H9 (cell line): ENCODE measurements around the gene SRGN. TPM values are rescaled to one million over a fixed set of nuclear protein-coding genes. Genes with fewer than 3 reads are reported as not detected.

Experiments used
- DNase-seq: peaks from one replicate; pipeline ENCODE4 v3.0.0-alpha.2; 2017
- H2AFZ ChIP-seq: one replicate; pipeline ENCODE4 v1.6.1; 2013; ENCODE audit warnings: mild to moderate bottlenecking, low read length, control low read depth, moderate library complexity
- H2AK5ac ChIP-seq: 2 replicates; pipeline ENCODE4 v1.6.1; 2013; ENCODE audit warnings: low read length, control low read depth, mixed read lengths; ENCODE audit not compliant: insufficient read length
- H2BK120ac ChIP-seq: one replicate; pipeline ENCODE4 v1.6.1; 2013; ENCODE audit warnings: low read depth, mild to moderate bottlenecking, low read length, control low read depth, inconsistent platforms; ENCODE audit not compliant: poor library complexity, severe bottlenecking
- H2BK12ac ChIP-seq: 2 replicates; pipeline ENCODE4 v1.6.1; 2013; ENCODE audit warnings: low read length, control low read depth, mixed read lengths, low read depth; ENCODE audit not compliant: insufficient read length
- H2BK15ac ChIP-seq: 2 replicates; pipeline ENCODE4 v1.6.1; 2013; ENCODE audit warnings: low read depth, low read length, control low read depth
- H2BK20ac ChIP-seq: one replicate; pipeline ENCODE4 v1.6.1; 2013; ENCODE audit warnings: low read depth, mild to moderate bottlenecking, low read length, control low read depth, inconsistent platforms; ENCODE audit not compliant: poor library complexity, severe bottlenecking
- H2BK5ac ChIP-seq: 2 replicates; pipeline ENCODE4 v1.6.1; 2013; ENCODE audit warnings: low read length, control low read depth, mixed read lengths; ENCODE audit not compliant: insufficient read length
- H3K14ac ChIP-seq: 2 replicates; pipeline ENCODE4 v1.6.1; 2013; ENCODE audit warnings: low read length, control low read depth; ENCODE audit not compliant: insufficient read depth
- H3K18ac ChIP-seq: 2 replicates; pipeline ENCODE4 v1.6.1; 2013; ENCODE audit warnings: low read depth, mild to moderate bottlenecking, mixed read lengths, low read length, control low read depth; ENCODE audit not compliant: insufficient read length
- H3K23ac ChIP-seq: 2 replicates; pipeline ENCODE4 v1.6.1; 2013; ENCODE audit warnings: low read length, control low read depth, mixed read lengths, low read depth; ENCODE audit not compliant: insufficient read length
- H3K23me2 ChIP-seq: 2 replicates; pipeline ENCODE4 v1.6.1; 2013; ENCODE audit warnings: low read depth, mild to moderate bottlenecking, mixed read lengths, low read length, control low read depth; ENCODE audit not compliant: insufficient read length, poor library complexity, severe bottlenecking
- H3K27ac ChIP-seq: 2 replicates; pipeline ENCODE4 v1.5.1; 2013; ENCODE audit warnings: low read length, control low read depth, mixed read lengths, low read depth; ENCODE audit not compliant: insufficient read length
- H3K27me3 ChIP-seq: 2 replicates; pipeline ENCODE4 v1.6.1; 2013; ENCODE audit warnings: low read length, control low read depth, inconsistent platforms; ENCODE audit not compliant: insufficient read depth
- H3K4ac ChIP-seq: 2 replicates; pipeline ENCODE4 v1.6.1; 2013; ENCODE audit warnings: low read depth, mild to moderate bottlenecking, control low read depth, inconsistent platforms, low read length, moderate library complexity
- H3K4me1 ChIP-seq: 2 replicates; pipeline ENCODE4 v1.6.1; 2013; ENCODE audit warnings: low read length, control low read depth, inconsistent platforms; ENCODE audit not compliant: insufficient read depth
- H3K4me2 ChIP-seq: 2 replicates; pipeline ENCODE4 v1.6.1; 2013; ENCODE audit warnings: low read length, control low read depth, mixed read lengths; ENCODE audit not compliant: insufficient read length, insufficient read depth
- H3K56ac ChIP-seq: 2 replicates; pipeline ENCODE4 v1.6.1; 2013; ENCODE audit warnings: low read depth, mild to moderate bottlenecking, mixed read lengths, low read length, control low read depth; ENCODE audit not compliant: insufficient read length
- H3K79me1 ChIP-seq: 2 replicates; pipeline ENCODE4 v1.6.1; 2013; ENCODE audit warnings: low read depth, mild to moderate bottlenecking, moderate library complexity, low read length, control low read depth, inconsistent platforms; ENCODE audit not compliant: insufficient read depth, poor library complexity, severe bottlenecking
- H3K79me2 ChIP-seq: 2 replicates; pipeline ENCODE4 v1.6.1; 2013; ENCODE audit warnings: low read length, control low read depth, inconsistent platforms; ENCODE audit not compliant: insufficient read depth
- H3K9ac ChIP-seq: 2 replicates; pipeline ENCODE4 v1.6.1; 2013; ENCODE audit warnings: low read length, control low read depth, mixed read lengths; ENCODE audit not compliant: insufficient read length; ENCODE audit errors: extremely low read depth
- H3K9me3 ChIP-seq: one replicate; pipeline ENCODE4 v1.6.1; 2013; ENCODE audit warnings: low read depth, low read length, inconsistent platforms; ENCODE audit not compliant: control insufficient read depth
- H3T11ph ChIP-seq: one replicate; pipeline ENCODE4 v1.6.1; 2013; ENCODE audit warnings: mild to moderate bottlenecking, low read length, control low read depth, inconsistent platforms
- H4K20me1 ChIP-seq: one replicate; pipeline ENCODE4 v1.6.1; 2013; ENCODE audit not compliant: control insufficient read depth, insufficient read length, insufficient read depth
- H4K5ac ChIP-seq: 2 replicates; pipeline ENCODE4 v1.6.1; 2013; ENCODE audit warnings: low read depth, mild to moderate bottlenecking, mixed read lengths, low read length, control low read depth; ENCODE audit not compliant: insufficient read length
- H4K8ac ChIP-seq: replicated peaks from 2 replicates; pipeline ENCODE4 v1.6.1; 2013; ENCODE audit warnings: low read length, control low read depth, mixed read lengths, low read depth; ENCODE audit not compliant: insufficient read length
- H4K91ac ChIP-seq: 2 replicates; pipeline ENCODE4 v1.6.1; 2013; ENCODE audit warnings: low read depth, mild to moderate bottlenecking, moderate library complexity, mixed read lengths, low read length, control low read depth; ENCODE audit not compliant: insufficient read length
- H3K27ac Mint-ChIP-seq, 3 experiments: 2 replicates in 2 of 3; 3 replicates in 1 of 3; pipeline ENCODE4 v1.8.0; 2020 to 2021; ENCODE audit warnings: mixed read lengths in 3 of 3, mild to moderate bottlenecking in 1 of 3, moderate library complexity in 1 of 3
- H3K27me3 Mint-ChIP-seq: 2 replicates; pipeline ENCODE4 v1.8.0; 2021; ENCODE audit warnings: low read depth, mild to moderate bottlenecking, moderate library complexity, mixed read lengths
- H3K36me3 Mint-ChIP-seq, 3 experiments: 2 replicates in 2 of 3; 3 replicates in 1 of 3; pipeline ENCODE4 v1.8.0; 2020 to 2021; ENCODE audit warnings: low read depth in 3 of 3, mixed read lengths in 3 of 3; ENCODE audit not compliant: insufficient read depth in 1 of 3
- H3K4me1 Mint-ChIP-seq, 2 experiments: 2 replicates each; pipeline ENCODE4 v1.8.0; 2020; ENCODE audit warnings: mixed read lengths in 2 of 2
- H3K4me3 Mint-ChIP-seq, 2 experiments: 2 replicates in 1 of 2; 3 replicates in 1 of 2; pipeline ENCODE4 v1.8.0; 2020 to 2021; ENCODE audit warnings: mild to moderate bottlenecking in 2 of 2, mixed read lengths in 2 of 2, moderate library complexity in 1 of 2
- H3K9me3 Mint-ChIP-seq, 2 experiments: 2 replicates in 1 of 2; 3 replicates in 1 of 2; pipeline ENCODE4 v1.8.0; 2020; ENCODE audit warnings: mild to moderate bottlenecking in 2 of 2, mixed read lengths in 2 of 2, moderate library complexity in 1 of 2
- CTCF ChIP-seq: fragments of 200-600 bp; sonication (generic); conservative IDR thresholded peaks from 3 replicates; pipeline ENCODE4 v1.8.0; 2021; ENCODE audit warnings: antibody characterized with exemption, mild to moderate bottlenecking
- WGBS: extraction: QIAGEN DNeasy Blood & Tissue Kit; methylation state at CpG from one replicate; pipeline ENCODE4 v1.1.7; 2013; ENCODE audit warnings: missing lambda C conversion rate, low lambda C conversion rate, mixed read lengths; ENCODE audit not compliant: insufficient read length; ENCODE audit errors: extremely low coverage; 5-methylcytosine and 5-hydroxymethylcytosine counted together
- total RNA-seq: library from RNA; stranded (reverse); gene quantifications from 2 replicates; pipeline ENCODE4 v1.2.1, GENCODE V29; 2021

SRGN gene
- total RNA-seq, 1 experiment from 2014 or later: not detected

GRCh38 chr10:69090685-69091084 lies 2.8 kb downstream of the SRGN start:
- no peaks in the 10 kb centered on the region for H3K4me1 ChIP-seq
- Mint-ChIP-seq H3K36me3 (no peaks in the 10 kb centered on the region), H3K4me3 (no peak overlapping the region)

More at GRCh38 chr10:69090685-69091084, 2.8 kb downstream of the SRGN start:
- Histone ChIP-seq H4K5ac (no peak overlapping the region), H3K9ac (no peak overlapping the region), H2BK120ac (no peak overlapping the region), H2BK12ac (no peak overlapping the region), H3K23me2 (no peaks in the 10 kb centered on the region), H3K4me2 (no peak overlapping the region), H4K8ac (no peak overlapping the region), H2BK20ac (no peak overlapping the region), H3K9me3 (no peaks in the 10 kb centered on the region), H3K79me1 (no peaks in the 10 kb centered on the region), H4K20me1 (no peaks in the 10 kb centered on the region), H2BK15ac (no peak overlapping the region), H3K79me2 (no peaks in the 10 kb centered on the region), H3K18ac (no peak overlapping the region), H2AFZ (no peak overlapping the region), H3T11ph (no peak overlapping the region), H3K56ac (no peak overlapping the region), H3K4ac (no peak overlapping the region), H3K27me3 (no peaks in the 10 kb centered on the region), H2BK5ac (no peak overlapping the region), H3K27ac (no peak overlapping the region), H3K14ac (no peak overlapping the region), H4K91ac (no peak overlapping the region), H2AK5ac (no peak overlapping the region), H3K23ac (no peak overlapping the region)
- WGBS: no CpG with 5 or more reads among the region's 1 CpG
- H3K4me1 Mint-ChIP-seq: peaks cover 6 to 7% of the 10 kb centered on the region in 2 experiments
- TF ChIP-seq CTCF: no peak
- DNase-seq: no peak
- no peaks in the 10 kb centered on the region for H3K9me3 Mint-ChIP-seq
- H3K27me3 Mint-ChIP-seq: no peaks in the 10 kb centered on the region; the same call in 1 of the 2 replicates
- peak overlapping the region in 1 of 3 experiments; percentile 46; a peak in 1 of 7 replicates for H3K27ac Mint-ChIP-seq
